NCI-H345 (cell line): ENCODE results near the gene METTL17.
A peak's percentile ranks its signal among the peaks of the same experiment; 100 is the strongest.
"Not testable (repeated sequence)": the region's sequence is repeated elsewhere in the genome, so short reads cannot be mapped to it uniquely, and the experiment has no call there.

Experiments used
- DNase-seq: peaks from one replicate; lab custom pipeline; 2025; lab: John Stamatoyannopoulos, UW

Gene METTL17, protein sequence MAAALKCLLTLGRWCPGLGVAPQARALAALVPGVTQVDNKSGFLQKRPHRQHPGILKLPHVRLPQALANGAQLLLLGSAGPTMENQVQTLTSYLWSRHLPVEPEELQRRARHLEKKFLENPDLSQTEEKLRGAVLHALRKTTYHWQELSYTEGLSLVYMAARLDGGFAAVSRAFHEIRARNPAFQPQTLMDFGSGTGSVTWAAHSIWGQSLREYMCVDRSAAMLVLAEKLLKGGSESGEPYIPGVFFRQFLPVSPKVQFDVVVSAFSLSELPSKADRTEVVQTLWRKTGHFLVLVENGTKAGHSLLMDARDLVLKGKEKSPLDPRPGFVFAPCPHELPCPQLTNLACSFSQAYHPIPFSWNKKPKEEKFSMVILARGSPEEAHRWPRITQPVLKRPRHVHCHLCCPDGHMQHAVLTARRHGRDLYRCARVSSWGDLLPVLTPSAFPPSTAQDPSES

DNA sequence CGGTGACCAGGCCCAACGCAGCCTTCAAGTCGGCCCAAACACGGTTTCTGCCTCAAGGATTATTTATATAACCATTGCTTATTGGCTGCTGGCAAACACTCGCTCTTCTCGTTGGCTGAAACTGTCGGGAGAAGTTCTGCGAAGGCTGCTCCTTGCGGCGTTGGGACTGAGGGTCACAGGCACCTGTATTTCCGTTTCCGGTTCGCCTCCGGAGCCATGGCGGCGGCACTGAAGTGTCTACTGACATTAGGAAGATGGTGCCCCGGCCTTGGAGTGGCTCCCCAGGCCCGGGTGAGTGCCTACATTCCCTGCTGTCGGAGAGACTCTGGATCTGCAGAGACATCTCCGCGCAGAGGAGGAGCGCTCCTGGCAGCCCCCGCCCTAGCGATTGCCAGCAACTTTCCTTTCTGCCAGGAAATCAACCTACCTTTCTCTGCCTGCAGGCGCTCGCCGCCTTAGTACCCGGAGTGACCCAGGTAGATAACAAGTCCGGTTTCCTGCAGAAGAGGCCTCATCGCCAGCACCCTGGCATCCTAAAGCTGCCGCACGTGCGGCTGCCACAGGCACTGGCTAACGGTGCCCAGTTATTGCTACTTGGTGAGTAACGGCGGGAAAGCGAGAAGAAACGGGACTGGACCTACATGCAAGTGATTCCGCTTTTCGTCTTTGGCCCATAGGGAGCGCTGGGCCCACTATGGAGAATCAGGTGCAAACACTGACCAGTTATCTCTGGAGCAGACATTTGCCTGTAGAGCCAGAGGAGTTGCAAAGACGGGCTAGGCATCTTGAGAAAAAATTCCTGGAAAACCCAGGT, at the start of gene METTL17:
METTL17 (plus strand) TSS at position 194 of the 814 bp plus-strand sequence; CDS start at position 217, 23 bp downstream.
- DNase-seq: peak; percentile 79

GRCh38 chr14:20945146-20945545, 44.6 kb upstream of the METTL17 start:
- DNase-seq: not testable (repeated sequence)

DNA sequence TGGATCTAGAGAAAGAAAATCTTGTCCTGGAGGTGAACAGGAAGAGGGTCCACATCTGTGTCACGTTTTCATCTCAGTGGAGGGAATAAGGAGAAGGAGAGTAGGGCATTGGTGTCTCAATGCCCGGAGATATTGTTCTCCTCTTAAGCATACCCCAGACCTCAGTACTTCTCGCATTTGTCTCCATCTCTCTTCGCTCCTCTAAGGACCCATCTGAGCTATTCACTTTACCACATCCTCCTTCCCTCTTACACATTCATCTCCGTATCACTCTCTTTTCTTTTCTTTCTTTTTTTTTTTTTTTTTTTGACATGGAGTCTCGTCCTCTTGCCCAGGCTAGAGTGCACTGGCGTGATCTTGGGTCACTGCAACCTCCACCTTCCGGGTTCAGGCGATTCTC, 43.1 kb upstream of the METTL17 start:
- DNase-seq: not testable (repeated sequence)

DNA sequence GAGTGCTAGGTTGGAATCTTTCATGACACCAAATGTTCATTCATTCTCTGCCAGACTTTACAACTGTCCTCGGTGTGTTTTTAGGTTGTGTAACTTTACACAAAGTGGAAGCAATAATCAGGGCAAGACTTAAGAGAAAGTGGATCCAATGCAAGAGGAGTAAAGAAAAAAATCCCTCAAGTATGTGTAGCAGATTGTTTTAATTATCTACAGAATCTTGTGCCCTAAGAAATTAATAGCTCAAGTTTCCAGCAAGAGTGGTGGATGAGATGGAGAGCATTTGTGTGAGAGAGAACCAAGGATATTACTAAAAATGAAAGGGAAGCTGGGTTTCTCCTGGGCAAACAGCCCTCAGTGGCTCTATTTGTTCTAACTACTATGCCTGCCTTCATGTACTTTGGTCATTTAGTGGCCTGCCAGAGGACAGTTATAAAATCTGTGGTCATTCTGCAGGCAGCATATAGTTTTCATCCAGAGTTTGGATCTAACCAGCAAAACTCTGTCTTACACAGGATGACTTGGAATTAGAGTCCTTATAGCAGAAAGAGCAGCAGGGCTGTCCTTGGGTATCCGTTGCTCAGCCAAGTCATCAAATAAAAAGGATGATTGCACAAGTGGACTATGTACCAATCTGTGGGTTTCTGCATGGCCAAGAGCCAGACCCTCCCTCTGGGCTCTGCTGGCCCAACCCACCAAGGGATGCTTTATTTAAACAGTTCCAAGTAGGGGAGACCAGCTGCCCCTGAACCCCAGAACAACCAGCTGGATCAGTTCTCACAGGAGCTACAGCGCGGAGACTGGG, 34.8 kb upstream of the METTL17 start, which contains the start of gene RNASE2:
RNASE2 (plus strand) TSS at position 752 of the 802 bp plus-strand sequence. CDS start 285 bp downstream, outside the sequence.
- DNase-seq: not testable (repeated sequence)

GRCh38 chr14:20955538-20955873, 34.3 kb upstream of the METTL17 start:
- not testable (repeated sequence) for DNase-seq

GRCh38 chr14:20956376-20956976, 33.3 kb upstream of the METTL17 start:
- no peak for DNase-seq

DNA sequence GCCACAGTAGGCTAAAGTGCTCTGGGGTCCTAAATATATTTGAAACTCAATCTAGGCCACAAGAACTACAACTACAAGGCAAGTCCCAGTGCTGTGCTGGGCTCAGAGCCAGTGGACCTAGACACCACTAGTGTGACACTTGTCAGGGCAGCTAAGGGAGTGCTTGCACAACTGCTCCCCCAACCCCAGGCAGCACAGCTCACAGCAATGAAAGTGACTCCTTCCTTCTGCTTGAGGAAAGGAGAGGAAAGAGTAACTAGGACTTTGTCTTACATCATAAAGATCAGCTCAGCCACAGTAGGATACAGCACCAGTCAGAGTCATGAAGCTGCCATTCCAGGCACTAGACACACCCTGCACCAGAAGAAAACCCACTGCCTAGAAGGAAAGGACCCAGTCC, 30.8 kb upstream of the METTL17 start:
- not testable (repeated sequence) for DNase-seq

DNA sequence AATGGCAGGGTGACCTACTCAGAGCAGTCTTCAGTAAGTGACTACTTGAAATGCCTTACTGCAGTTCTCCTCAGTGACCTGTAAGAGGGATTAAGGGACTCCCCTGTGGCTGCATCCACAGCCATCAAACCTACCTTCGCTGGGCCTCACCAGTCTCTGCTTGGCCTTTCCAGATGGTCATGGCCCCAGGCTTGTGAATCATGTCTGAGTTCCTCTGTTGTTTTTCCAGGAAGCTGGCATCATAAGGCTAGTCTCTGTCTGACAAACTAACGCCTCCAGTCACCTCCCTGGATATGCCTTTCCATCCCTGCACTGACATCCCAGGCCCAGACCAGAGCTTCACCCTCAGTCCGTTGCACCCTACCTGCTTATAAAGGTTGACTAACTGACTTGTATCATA, 20.4 kb upstream of the METTL17 start:
- no peak for DNase-seq

DNA sequence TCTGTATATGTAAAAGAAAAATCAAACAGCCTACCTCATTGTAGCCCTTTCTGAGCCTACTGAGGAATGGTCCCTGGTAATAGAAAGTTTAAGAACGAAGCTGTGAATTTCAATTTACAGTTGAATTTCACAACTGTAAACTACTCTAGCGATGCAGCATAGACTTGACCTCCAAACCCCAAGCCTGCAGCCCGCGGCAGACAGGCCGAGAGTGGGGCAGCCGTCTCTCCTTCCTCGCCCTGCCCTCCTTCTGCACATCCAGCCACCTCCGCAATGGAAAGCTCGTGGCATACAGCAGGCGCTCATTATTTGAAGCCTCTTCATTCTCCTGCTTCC, 19.2 kb upstream of the METTL17 start:
- no peak for DNase-seq

DNA sequence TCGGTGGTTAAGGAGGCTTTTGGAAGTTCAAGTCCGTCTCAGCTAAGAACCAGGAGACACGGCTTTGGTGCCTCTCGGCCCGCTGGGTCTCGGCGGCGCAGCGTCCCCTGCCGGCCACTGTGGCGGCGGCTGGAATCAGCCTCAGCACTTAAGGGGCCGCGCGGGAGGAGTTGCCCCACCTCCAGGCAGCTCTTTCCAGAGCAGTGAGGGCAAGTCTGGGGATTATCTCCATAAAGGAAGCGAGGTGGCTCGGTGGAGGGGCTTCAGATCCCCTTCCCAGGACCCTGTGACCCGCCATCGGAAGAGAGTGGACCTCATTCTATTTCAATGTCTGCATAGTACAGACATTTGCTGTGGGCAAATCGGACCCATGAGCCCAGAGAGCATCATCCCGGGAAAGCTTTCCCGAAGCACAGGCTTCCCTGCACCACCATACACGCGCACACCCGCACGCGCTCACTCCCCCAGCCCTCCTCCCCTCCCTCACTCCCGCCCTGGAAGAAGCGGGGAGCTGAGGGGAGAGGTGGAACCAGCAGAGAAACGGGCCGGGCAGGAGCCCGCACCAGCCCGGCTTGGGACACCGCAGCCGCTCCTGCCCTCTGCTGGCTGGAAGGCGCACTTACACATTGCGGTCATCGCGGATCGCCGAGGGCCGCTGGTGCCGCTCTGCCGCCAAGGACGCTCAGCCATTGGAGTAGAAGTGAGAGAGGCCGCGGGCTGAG, 18.6 kb upstream of the METTL17 start:
- peak; percentile 74 for DNase-seq

GRCh38 chr14:20971705-20972021, 18.1 kb upstream of the METTL17 start:
- no peak for DNase-seq

GRCh38 chr14:20973501-20973900, 16.3 kb upstream of the METTL17 start:
- DNase-seq: no peak

DNA sequence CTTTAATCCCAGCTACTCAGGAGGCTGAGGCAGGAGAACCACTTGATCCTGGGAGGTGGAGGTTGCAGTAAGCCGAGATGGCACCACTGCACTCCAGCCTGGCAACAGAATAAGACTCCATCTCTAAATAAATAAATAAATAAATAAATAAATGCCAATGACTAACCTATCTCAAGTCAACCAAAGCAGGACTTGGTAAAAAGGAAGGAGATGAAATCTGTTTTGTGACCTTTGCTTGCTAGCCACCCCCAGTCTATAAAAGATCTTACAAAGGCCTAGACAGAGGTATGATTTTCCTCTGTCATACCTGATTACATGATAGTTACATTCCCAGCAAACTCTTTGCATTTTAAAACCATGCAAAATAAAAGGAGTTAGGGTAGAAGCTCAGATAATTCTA, 13.5 kb upstream of the METTL17 start:
- DNase-seq: no peak

GRCh38 chr14:20978687-20979086, 11.1 kb upstream of the METTL17 start:
- no peak for DNase-seq

DNA sequence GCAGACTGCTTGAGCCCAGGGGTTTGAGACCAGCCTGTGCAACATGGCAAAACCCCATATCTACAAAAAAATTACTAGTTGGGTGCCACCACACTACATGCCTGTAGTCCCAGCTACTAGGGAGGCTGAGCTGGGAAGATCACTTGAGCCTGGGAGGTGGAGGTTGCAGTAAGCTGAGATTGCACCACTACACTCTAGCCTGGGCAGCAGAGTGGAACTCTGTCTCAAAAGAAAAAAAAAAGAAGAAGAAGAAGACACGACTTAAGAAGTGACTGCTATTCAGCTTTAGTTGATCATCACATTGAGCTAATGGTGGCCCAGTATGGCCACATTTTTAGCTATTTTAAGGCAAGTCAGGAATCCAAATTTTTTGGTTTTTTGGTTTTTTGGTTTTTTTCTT, 8.9 kb upstream of the METTL17 start:
- DNase-seq: no peak

GRCh38 chr14:20982646-20983369, 7.0 kb upstream of the METTL17 start:
- DNase-seq: no peak

DNA sequence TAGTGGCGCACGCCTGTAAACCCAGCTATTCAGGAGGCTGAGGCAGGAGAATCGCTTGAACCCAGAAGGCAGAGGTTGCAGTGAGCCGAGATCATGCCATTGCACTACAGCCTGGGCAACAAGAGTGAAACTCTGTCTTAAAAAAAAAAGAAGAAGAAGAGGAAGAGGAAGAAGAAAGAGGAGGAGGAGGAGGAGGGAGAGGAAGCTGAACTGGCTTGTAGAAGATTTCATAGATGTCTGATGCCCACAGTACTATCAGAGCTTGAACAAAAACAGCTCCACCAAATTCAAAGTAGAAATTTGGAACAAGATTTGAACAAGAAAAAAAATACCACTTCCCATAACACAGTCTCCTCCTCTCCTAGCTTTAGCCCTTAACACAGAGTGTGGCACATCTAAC, 4.1 kb upstream of the METTL17 start:
- DNase-seq: not testable (repeated sequence)

GRCh38 chr14:20986811-20987210, 3.0 kb upstream of the METTL17 start:
- no peak for DNase-seq

GRCh38 chr14:20988717-20989470, 886 bp upstream of the METTL17 start:
- no peak for DNase-seq

DNA sequence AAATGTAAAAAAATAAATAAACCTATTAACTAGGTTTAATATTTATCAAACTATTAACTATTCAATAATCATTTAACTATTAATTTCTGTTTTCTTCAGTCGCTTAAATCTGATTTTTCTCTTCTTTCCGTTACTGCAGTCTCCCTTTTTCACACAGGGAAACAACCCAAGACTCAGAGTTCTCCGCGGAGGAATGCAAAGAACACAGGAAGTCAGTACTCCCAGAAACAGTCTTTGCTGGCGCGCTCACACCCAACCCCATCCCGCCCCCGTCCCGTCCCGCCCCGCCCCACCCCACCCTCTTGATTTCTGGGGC, 351 bp upstream of the METTL17 start:
- DNase-seq: no peak
